ENCODE results near the gene PRR9.

PRR9 gene

DNA sequence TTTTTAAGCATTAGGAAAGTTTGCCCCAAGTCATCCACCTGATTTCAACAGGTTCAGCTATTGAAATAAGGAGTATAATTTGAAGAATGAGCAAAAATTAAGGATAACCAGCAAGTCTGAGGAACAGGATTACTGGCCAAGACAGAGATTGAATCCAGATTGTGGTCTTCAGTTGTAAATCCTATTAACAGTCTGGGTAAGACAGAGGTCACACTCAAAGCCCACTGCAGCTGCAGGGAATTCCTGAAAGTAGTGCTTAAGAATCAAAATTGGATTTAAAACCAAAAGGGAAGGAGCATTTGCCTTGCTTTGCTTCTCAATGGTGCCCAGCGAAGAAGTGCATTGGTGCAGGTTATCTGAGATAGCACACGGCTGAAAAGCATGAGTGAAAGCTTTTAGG, 35.7 kb downstream of the PRR9 start:
- TF ChIP-seq, protein P1, sequence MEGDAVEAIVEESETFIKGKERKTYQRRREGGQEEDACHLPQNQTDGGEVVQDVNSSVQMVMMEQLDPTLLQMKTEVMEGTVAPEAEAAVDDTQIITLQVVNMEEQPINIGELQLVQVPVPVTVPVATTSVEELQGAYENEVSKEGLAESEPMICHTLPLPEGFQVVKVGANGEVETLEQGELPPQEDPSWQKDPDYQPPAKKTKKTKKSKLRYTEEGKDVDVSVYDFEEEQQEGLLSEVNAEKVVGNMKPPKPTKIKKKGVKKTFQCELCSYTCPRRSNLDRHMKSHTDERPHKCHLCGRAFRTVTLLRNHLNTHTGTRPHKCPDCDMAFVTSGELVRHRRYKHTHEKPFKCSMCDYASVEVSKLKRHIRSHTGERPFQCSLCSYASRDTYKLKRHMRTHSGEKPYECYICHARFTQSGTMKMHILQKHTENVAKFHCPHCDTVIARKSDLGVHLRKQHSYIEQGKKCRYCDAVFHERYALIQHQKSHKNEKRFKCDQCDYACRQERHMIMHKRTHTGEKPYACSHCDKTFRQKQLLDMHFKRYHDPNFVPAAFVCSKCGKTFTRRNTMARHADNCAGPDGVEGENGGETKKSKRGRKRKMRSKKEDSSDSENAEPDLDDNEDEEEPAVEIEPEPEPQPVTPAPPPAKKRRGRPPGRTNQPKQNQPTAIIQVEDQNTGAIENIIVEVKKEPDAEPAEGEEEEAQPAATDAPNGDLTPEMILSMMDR (IDR thresholded peaks at IDR 0.05; ENCODE audit: low read depth, low read length), result no peak
- H3K27me3 ChIP-seq, result no peaks in the 10 kb centered on the region
- no peaks in the 10 kb centered on the region for H3K36me3 ChIP-seq
- H3K4me1 ChIP-seq, result no peaks in the 10 kb centered on the region
- no peak overlapping the region for H3K4me3 ChIP-seq (ENCODE audit: low read depth, low read length)
- no peak for DNase-seq
- no peaks in the 10 kb centered on the region for H3K9me3 ChIP-seq

DNA sequence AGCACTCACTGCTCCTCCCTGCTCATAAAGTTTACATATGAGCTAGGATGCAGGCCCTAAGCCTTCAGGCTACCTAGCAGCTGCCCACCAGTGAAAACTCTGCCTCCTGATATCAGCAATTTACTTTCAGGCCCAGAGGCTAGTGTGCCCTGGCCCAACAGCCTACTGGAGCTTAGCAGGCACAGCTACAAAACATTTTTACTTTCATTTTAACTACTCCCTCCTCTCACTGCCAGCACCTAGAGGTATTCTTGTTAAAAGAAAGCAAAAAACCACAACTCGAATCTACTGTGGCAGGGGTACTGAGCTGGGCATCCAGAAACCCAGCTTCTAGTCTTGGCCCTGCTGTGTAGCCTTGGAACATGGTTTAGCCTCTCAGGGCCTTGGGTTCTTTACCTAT, 36.3 kb downstream of the PRR9 start:
- H3K9me3 ChIP-seq, result no peaks in the 10 kb centered on the region
- H3K4me3 ChIP-seq (ENCODE audit: low read depth, low read length), result no peak overlapping the region
- H3K36me3 ChIP-seq, result no peaks in the 10 kb centered on the region
- 0 out of 2 replicates have a peak, but pooled peaks cover under 1% of the 10 kb centered on the region for H3K27me3 ChIP-seq
- no peaks in the 10 kb centered on the region for H3K4me1 ChIP-seq
- TF ChIP-seq, protein P1 (IDR thresholded peaks at IDR 0.05; ENCODE audit: low read depth, low read length), result no peak
- DNase-seq, result no peak

DNA sequence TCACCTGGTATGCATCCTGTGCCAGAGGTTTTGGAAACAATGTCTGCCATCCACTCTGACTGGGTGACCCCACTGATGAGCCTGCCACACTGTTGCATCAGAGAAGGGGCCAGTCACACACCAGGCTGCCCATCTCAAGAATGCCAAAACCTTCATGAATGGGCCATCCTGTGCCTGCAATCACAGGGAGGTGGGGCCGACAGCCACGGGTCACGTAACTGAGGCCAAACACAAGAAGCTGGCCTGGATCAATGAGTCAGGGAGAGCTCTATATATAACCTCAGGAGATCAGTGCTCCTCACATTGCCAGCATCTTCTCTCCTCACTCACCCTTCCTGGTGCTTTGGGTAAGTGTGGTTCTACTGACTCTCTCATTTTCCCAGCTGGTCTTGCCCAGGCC, 42.0 kb downstream of the PRR9 start, which contains the start of gene LORICRIN:
Gene LORICRIN, plus strand, starts transcription at position 301 of the 400 bp plus-strand sequence. CDS start 1,263 bp downstream, outside the sequence.
- TF ChIP-seq, protein P1 (IDR thresholded peaks at IDR 0.05; ENCODE audit: low read depth, low read length), result no peak
- Histone ChIP-seq H3K4me3 (ENCODE audit: low read depth, low read length) (no peak within 1 kb of the TSS), H3K36me3 (no peaks in the 10 kb centered on the region), H3K27me3 (peaks cover 55% of the 10 kb centered on the region), H3K9me3 (no peaks in the 10 kb centered on the region), H3K4me1 (no peaks in the 10 kb centered on the region)
- no peak for DNase-seq

DNA sequence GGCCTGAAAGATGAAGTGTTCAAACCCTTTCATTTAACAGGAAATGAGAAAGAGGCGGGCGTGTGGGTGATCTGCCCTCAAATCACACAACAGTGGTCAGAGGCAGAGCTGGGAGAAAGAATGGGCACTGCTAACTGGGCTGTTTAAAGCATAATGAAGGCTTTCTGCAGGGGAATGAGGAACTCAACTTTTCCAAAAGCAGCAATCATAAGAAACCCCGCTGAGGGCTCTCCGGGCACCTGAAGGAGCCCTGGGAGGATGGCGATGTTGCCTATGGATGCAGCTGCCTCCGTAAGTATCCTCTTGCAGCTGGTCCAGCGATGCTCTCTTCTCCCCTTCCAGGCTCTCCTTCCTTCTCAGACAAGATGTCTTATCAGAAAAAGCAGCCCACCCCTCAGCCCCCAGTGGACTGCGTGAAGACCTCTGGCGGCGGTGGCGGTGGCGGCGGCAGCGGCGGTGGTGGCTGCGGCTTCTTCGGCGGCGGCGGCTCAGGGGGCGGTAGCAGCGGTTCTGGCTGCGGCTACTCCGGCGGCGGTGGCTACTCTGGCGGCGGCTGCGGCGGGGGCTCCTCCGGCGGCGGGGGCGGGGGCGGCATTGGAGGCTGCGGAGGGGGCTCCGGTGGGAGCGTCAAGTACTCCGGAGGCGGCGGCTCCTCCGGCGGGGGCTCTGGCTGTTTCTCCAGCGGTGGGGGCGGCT, 43.3 kb downstream of the PRR9 start:
- TF ChIP-seq, protein P1 (IDR thresholded peaks at IDR 0.05; ENCODE audit: low read depth, low read length), result no peak
- no peaks in the 10 kb centered on the region for H3K36me3 ChIP-seq
- no peak overlapping the region for H3K4me3 ChIP-seq (ENCODE audit: low read depth, low read length)
- H3K27me3 ChIP-seq, result peaks cover 61% of the 10 kb centered on the region
- DNase-seq, result no peak
- no peaks in the 10 kb centered on the region for H3K4me1 ChIP-seq
- no peaks in the 10 kb centered on the region for H3K9me3 ChIP-seq

DNA sequence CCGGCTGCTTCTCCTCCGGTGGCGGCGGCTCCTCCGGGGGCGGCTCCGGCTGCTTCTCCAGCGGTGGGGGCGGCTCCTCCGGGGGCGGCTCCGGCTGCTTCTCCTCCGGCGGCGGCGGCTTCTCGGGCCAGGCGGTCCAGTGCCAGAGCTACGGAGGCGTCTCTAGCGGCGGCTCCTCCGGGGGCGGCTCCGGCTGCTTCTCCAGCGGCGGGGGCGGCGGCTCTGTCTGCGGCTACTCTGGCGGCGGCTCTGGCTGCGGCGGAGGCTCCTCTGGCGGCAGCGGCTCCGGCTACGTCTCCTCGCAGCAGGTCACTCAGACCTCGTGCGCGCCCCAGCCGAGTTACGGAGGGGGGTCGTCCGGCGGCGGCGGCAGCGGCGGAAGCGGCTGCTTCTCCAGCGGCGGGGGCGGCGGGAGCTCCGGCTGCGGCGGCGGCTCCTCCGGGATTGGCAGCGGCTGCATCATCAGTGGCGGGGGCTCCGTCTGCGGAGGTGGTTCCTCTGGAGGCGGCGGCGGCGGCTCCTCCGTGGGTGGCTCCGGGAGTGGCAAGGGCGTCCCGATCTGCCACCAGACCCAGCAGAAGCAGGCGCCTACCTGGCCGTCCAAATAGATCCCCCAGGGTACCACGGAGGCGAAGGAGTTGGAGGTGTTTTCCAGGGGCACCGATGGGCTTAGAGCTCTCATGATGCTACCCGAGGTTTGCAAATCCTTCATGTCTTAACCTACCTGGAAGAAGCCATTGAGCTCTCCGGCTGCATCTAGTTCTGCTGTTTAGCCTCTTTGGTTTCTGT, 44.1 kb downstream of the PRR9 start:
- Histone ChIP-seq H3K4me1 (no peaks in the 10 kb centered on the region), H3K27me3 (peaks cover 64% of the 10 kb centered on the region)
- DNase-seq, result peak; percentile 33

More for the DNA sequence above, 44.1 kb downstream of the PRR9 start:
- no peaks in the 10 kb centered on the region for H3K36me3 ChIP-seq
- H3K4me3 ChIP-seq (ENCODE audit: low read depth, low read length), result no peak overlapping the region
- H3K9me3 ChIP-seq, result no peaks in the 10 kb centered on the region
- TF ChIP-seq, protein P1 (IDR thresholded peaks at IDR 0.05; ENCODE audit: low read depth, low read length), result no peak
